HepG2 (cell line): Measurements from ENCODE around the gene PRRT1. TPM values are rescaled to one million over a fixed set of nuclear protein-coding genes. Genes with fewer than 3 reads are reported as not detected.

Source experiments
- ATF5 ChIP-seq: sonication (generic); formaldehyde crosslinking; IDR thresholded peaks from 2 replicates; pipeline ENCODE4 v1.4.0; 2020; ENCODE audit warnings: mild to moderate bottlenecking, low read depth, missing genetic modification reagents
- BRF2 ChIP-seq: sonication (generic); formaldehyde crosslinking; IDR thresholded peaks from 2 replicates; pipeline ENCODE4 v1.8.1; 2022; ENCODE audit warnings: mild to moderate bottlenecking, missing genetic modification reagents
- CERS6 ChIP-seq: sonication (generic); formaldehyde crosslinking; IDR thresholded peaks from 2 replicates; pipeline ENCODE4 v1.5.0; 2020; ENCODE audit warnings: missing genetic modification reagents
- CREB1 ChIP-seq, 2 experiments: fragments of 450-650 bp in 1 of 2; IDR thresholded peaks; 2 replicates each; pipeline ENCODE4 v1.6.1; 2016 to 2017; ENCODE audit warnings: control low read depth in 1 of 2, mild to moderate bottlenecking in 1 of 2, missing compliant biosample characterization in 1 of 2, missing genetic modification characterization in 1 of 2
- FOXC1 ChIP-seq: sonication (generic); formaldehyde crosslinking; IDR thresholded peaks from 2 replicates; pipeline ENCODE4 v1.8.0; 2022; ENCODE audit warnings: mild to moderate bottlenecking, missing genetic modification reagents, borderline replicate concordance
- NR0B2 ChIP-seq: sonication (generic); formaldehyde crosslinking; IDR thresholded peaks from 2 replicates; pipeline ENCODE4 v1.4.0; 2020; ENCODE audit warnings: mild to moderate bottlenecking, missing genetic modification reagents
- REL ChIP-seq: sonication (generic); formaldehyde crosslinking; conservative IDR thresholded peaks from 2 replicates; pipeline ENCODE4 v1.8.0; 2022; ENCODE audit warnings: mild to moderate bottlenecking, missing genetic modification reagents, moderate library complexity
- ZBTB20 ChIP-seq: sonication (generic); formaldehyde crosslinking; IDR thresholded peaks from 2 replicates; pipeline ENCODE4 v1.8.1; 2023; ENCODE audit warnings: missing genetic modification reagents, low read depth, mild to moderate bottlenecking, borderline replicate concordance
- ZBTB3 ChIP-seq: sonication (generic); formaldehyde crosslinking; IDR thresholded peaks from 2 replicates; pipeline ENCODE4 v1.4.0; 2020; ENCODE audit warnings: low read depth, mild to moderate bottlenecking, moderate library complexity, missing genetic modification reagents, borderline replicate concordance
- ZBTB34 ChIP-seq: sonication (generic); formaldehyde crosslinking; IDR thresholded peaks from 2 replicates; pipeline ENCODE4 v1.8.0; 2022; ENCODE audit warnings: mild to moderate bottlenecking, missing genetic modification reagents
- ZBTB44 ChIP-seq: sonication (generic); formaldehyde crosslinking; IDR thresholded peaks from 2 replicates; pipeline ENCODE4 v1.4.0; 2020; ENCODE audit warnings: missing genetic modification reagents
- ZBTB46 ChIP-seq: sonication (generic); formaldehyde crosslinking; IDR thresholded peaks from 2 replicates; pipeline ENCODE4 v1.4.0; 2020; ENCODE audit warnings: mild to moderate bottlenecking, missing genetic modification reagents, borderline replicate concordance
- ZNF350 ChIP-seq: sonication (generic); formaldehyde crosslinking; IDR thresholded peaks from 2 replicates; pipeline ENCODE4 v1.4.0; 2020; ENCODE audit warnings: mild to moderate bottlenecking, low read depth, missing genetic modification reagents, borderline replicate concordance
- ZNF512 ChIP-seq: sonication (generic); formaldehyde crosslinking; IDR thresholded peaks from 2 replicates; pipeline ENCODE4 v1.4.0; 2020; ENCODE audit warnings: mild to moderate bottlenecking, missing genetic modification reagents
- ZNF839 ChIP-seq: sonication (generic); formaldehyde crosslinking; IDR thresholded peaks from 2 replicates; pipeline ENCODE4 v1.4.0; 2020; ENCODE audit warnings: missing genetic modification reagents, mild to moderate bottlenecking, borderline replicate concordance
- polyA plus RNA-seq, 8 experiments: library from polyadenylated mRNA; depleted of rRNA in 3 of 8; stranded (reverse) in 7 of 8; unstranded in 1 of 8; fragments of >200 nt; fragmentation: Illumina TruSeq in 4 of 8; extraction: Trizol in 4 of 8; gene quantifications; 2 replicates each; pipeline versions ENCODE4 v1.2.1 to v1.2.3, GENCODE V29; 2011 to 2016; ENCODE audit warnings: low read depth in 4 of 8, missing spikeins in 1 of 8, mixed read lengths in 1 of 8; ENCODE audit not compliant: insufficient read depth in 1 of 8
- total RNA-seq, 5 experiments: library from RNA; depleted of rRNA; stranded (reverse); fragments of >200 nt; fragmentation: Illumina TruSeq; extraction: Trizol; gene quantifications; 2 replicates each; pipeline ENCODE4 v1.2.3, GENCODE V29; 2016; ENCODE audit warnings: low read depth in 1 of 5

The PRRT1 gene
- total and polyA plus RNA-seq, 2 of the 13 experiments (the other 11 are each of a cell fraction or from before 2014, with no cell fraction given): 0.64 to 1.4 TPM

GRCh38 chr6:32195902-32196681 is 44.4 kb upstream of the PRRT1 start (continued):
- TF ChIP-seq ZNF512 (CRISPR knock-in tag) (0 out of 2 replicates have a peak, but pooled peaks have one; percentile 70), ZBTB46 (peak; percentile 25; the same call in 1 of the 2 replicates), ZNF839 (CRISPR knock-in tag) (0 out of 2 replicates have a peak, but pooled peaks have one; percentile 4), ZBTB3 (CRISPR knock-in tag) (0 out of 2 replicates have a peak, but pooled peaks have one; percentile 37), NR0B2 (CRISPR knock-in tag) (peak; percentile 28; the same call in 1 of the 2 replicates), ATF5 (CRISPR knock-in tag) (peak; percentile 48; the same call in 1 of the 2 replicates), CERS6 (no peak), BRF2 (CRISPR knock-in tag) (peak; percentile 85), ZBTB44 (CRISPR knock-in tag) (no peak), ZBTB34 (CRISPR knock-in tag) (0 out of 2 replicates have a peak, but pooled peaks have one; percentile 16), CREB1 (IDR thresholded peaks at IDR 0.05) (peak; percentile 99), CREB1 (CRISPR knock-in tag; IDR thresholded peaks at IDR 0.05) (peak; percentile 86), REL (CRISPR knock-in tag) (peak; percentile 79; the same call in 1 of the 2 replicates), ZNF350 (CRISPR knock-in tag) (peak; percentile 87), FOXC1 (CRISPR knock-in tag) (peak; percentile 92), ZBTB20 (peak; percentile 91)
